ENCODE data around the gene STX16.

- TF ChIP-seq CTCF (conservative IDR thresholded peaks at IDR 0.05) (no peak), ZFX (IDR thresholded peaks at IDR 0.05) (no peak)
These were observed 34.7 kb upstream of the STX16 start for GRCh38 chr20:58616411-58616810.
